ENCODE results near the gene VSX1. TPM values are rescaled to one million over a fixed set of nuclear protein-coding genes. Genes with fewer than 3 reads are reported as not detected.
A peak's percentile ranks its signal among the peaks of the same experiment; 100 is the strongest.

The VSX1 gene
- total RNA-seq, 2 experiments from 2014 or later: not detected

- H3K9me3 Mint-ChIP-seq: no peaks in the 10 kb centered on the region
- H3K27me3 Mint-ChIP-seq: no peaks in the 10 kb centered on the region
- no peaks in the 10 kb centered on the region for H3K9me3 ChIP-seq (ENCODE audit: control insufficient read depth in 1 of 2, insufficient read depth in 1 of 2, low read length in 2 of 2)
- ChIA-PET CTCF (no interaction called here), POLR2A (interaction anchor here (0.9 to 1.1 kb wide), 2 partner anchors 10 to 140 kb away, joined by 3 to 4 read pairs; partner anchors contain the start of gene ENTPD6)
- DNase-seq: no peak
- no peak for ATAC-seq (ENCODE audit: poor library complexity)
- peaks cover 23% of the 10 kb centered on the region for H3K36me3 Mint-ChIP-seq (ENCODE audit: low read depth)
- H3K4me1 ChIP-seq (ENCODE audit: insufficient read depth, low read length): peaks cover 71% of the 10 kb centered on the region
- no peaks in the 10 kb centered on the region for H3K27me3 ChIP-seq (ENCODE audit: control insufficient read depth in 1 of 2, insufficient read depth in 2 of 2, low read length in 2 of 2)
- peaks cover 77% of the 10 kb centered on the region for H3K4me1 Mint-ChIP-seq (ENCODE audit: low read depth)
- peak overlapping the region; percentile 88 for H3K4me3 Mint-ChIP-seq
- no peak for TF ChIP-seq CTCF (IDR thresholded peaks at IDR 0.05)
- H3K27ac Mint-ChIP-seq: peak overlapping the region; percentile 88
- peaks cover 16% of the 10 kb centered on the region for H3K36me3 ChIP-seq (ENCODE audit: insufficient read depth, low read length)
- no peak overlapping the region for H3K4me3 ChIP-seq (ENCODE audit: low read length)
- no peak overlapping the region for H3K27ac ChIP-seq (ENCODE audit: low read depth in 1 of 2, low read length in 2 of 2)
- intact Hi-C loops (cut with DNase I, micrococcal nuclease): loop anchor here in 1 of 2 experiments (5.0 to 10.0 kb wide), 4 partner anchors 192 to 1703 kb away; partner anchors contain the start of genes ABHD12, NAPB, NXT1 and PYGB
Measured at GRCh38 chr20:25054995-25055629, 26.8 kb downstream of the VSX1 start.

GRCh38 chr20:25054096-25054820 is 27.7 kb downstream of the VSX1 start:
- H3K4me1 Mint-ChIP-seq (ENCODE audit: low read depth): peaks cover 79% of the 10 kb centered on the region
- TF ChIP-seq CTCF (IDR thresholded peaks at IDR 0.05): no peak
- H3K4me3 ChIP-seq (ENCODE audit: low read length): no peak overlapping the region
- H3K4me1 ChIP-seq (ENCODE audit: insufficient read depth, low read length): peaks cover 75% of the 10 kb centered on the region
- H3K36me3 Mint-ChIP-seq (ENCODE audit: low read depth): peaks cover 29% of the 10 kb centered on the region
- ATAC-seq (ENCODE audit: poor library complexity) (no peak), DNase-seq (no peak)
- H3K27ac Mint-ChIP-seq: peak overlapping the region; percentile 88
- peaks cover 16% of the 10 kb centered on the region for H3K36me3 ChIP-seq (ENCODE audit: insufficient read depth, low read length)
- intact Hi-C loops (cut with DNase I, micrococcal nuclease): loop anchor here in 1 of 2 experiments (10.0 kb wide), 1 partner anchor 1629 kb away; the partner anchor contains the start of gene NAPB
- H3K4me3 Mint-ChIP-seq: peak overlapping the region; percentile 52
- H3K9me3 ChIP-seq (ENCODE audit: control insufficient read depth in 1 of 2, insufficient read depth in 1 of 2, low read length in 2 of 2): no peaks in the 10 kb centered on the region
- ChIA-PET CTCF (interaction anchor here (0.7 kb wide), 1 partner anchor 11 kb away, joined by 3 read pairs; no protein-coding TSS in a partner anchor), POLR2A (interaction anchor here (0.9 to 1.1 kb wide), 3 partner anchors 9 to 141 kb away, joined by 3 to 5 read pairs (median 4); partner anchors contain the start of gene ENTPD6)
- H3K27me3 Mint-ChIP-seq: no peaks in the 10 kb centered on the region
- H3K27ac ChIP-seq (ENCODE audit: low read depth in 1 of 2, low read length in 2 of 2): no peak overlapping the region
- no peaks in the 10 kb centered on the region for H3K9me3 Mint-ChIP-seq
- no peaks in the 10 kb centered on the region for H3K27me3 ChIP-seq (ENCODE audit: control insufficient read depth in 1 of 2, insufficient read depth in 2 of 2, low read length in 2 of 2)

GRCh38 chr20:25053255-25054031 is 28.5 kb downstream of the VSX1 start:
- intact Hi-C loops (cut with DNase I, micrococcal nuclease): loop anchor here in 1 of 2 experiments (10.0 kb wide), 1 partner anchor 1629 kb away; the partner anchor contains the start of gene NAPB

More at GRCh38 chr20:25053255-25054031, 28.5 kb downstream of the VSX1 start:
- ChIA-PET POLR2A (interaction anchor here (1.0 kb wide), 1 partner anchor 60 kb away, joined by 5 read pairs; no protein-coding TSS in a partner anchor), CTCF (interaction anchor here (0.7 kb wide), 1 partner anchor 12 kb away, joined by 3 read pairs; no protein-coding TSS in a partner anchor)
- TF ChIP-seq CTCF (IDR thresholded peaks at IDR 0.05): no peak
- Mint-ChIP-seq H3K27me3 (no peaks in the 10 kb centered on the region), H3K4me3 (peak overlapping the region; percentile 52), H3K36me3 (ENCODE audit: low read depth) (peaks cover 29% of the 10 kb centered on the region), H3K27ac (peak overlapping the region; percentile 88), H3K9me3 (no peaks in the 10 kb centered on the region), H3K4me1 (ENCODE audit: low read depth) (peaks cover 77% of the 10 kb centered on the region)
- Histone ChIP-seq H3K27ac (ENCODE audit: low read depth in 1 of 2, low read length in 2 of 2) (no peak overlapping the region), H3K36me3 (ENCODE audit: insufficient read depth, low read length) (peaks cover 16% of the 10 kb centered on the region), H3K4me1 (ENCODE audit: insufficient read depth, low read length) (peaks cover 66% of the 10 kb centered on the region), H3K27me3 (ENCODE audit: control insufficient read depth in 1 of 2, insufficient read depth in 2 of 2, low read length in 2 of 2) (no peaks in the 10 kb centered on the region), H3K9me3 (ENCODE audit: control insufficient read depth in 1 of 2, insufficient read depth in 1 of 2, low read length in 2 of 2) (no peaks in the 10 kb centered on the region), H3K4me3 (ENCODE audit: low read length) (no peak overlapping the region)
- no peak for ATAC-seq (ENCODE audit: poor library complexity)
- DNase-seq: no peak
